Fibroblast of lung (primary cell): Measurements from ENCODE around the gene AMPD2. TPM values are rescaled to one million over a fixed set of nuclear protein-coding genes. Genes with fewer than 3 reads are reported as not detected.

Experiments
- DNase-seq, 2 donors: peaks; one replicate each; pipeline versions ENCODE4 v3.0.0 to v3.0.0-alpha.2; 2010; ENCODE audit warnings: low read depth in 2 of 2
- H2AFZ ChIP-seq: 2 replicates; pipeline ENCODE4 v1.5.1; 2012; ENCODE audit warnings: low read length, control low read depth, inconsistent platforms
- H3K27ac ChIP-seq: 2 replicates; pipeline ENCODE4 v1.5.1; 2011; ENCODE audit warnings: low read length, control low read depth; ENCODE audit not compliant: insufficient read depth
- H3K27me3 ChIP-seq: 2 replicates; pipeline ENCODE4 v1.5.1; 2011; ENCODE audit warnings: mild to moderate bottlenecking, low read length; ENCODE audit not compliant: control insufficient read depth, insufficient read depth
- H3K36me3 ChIP-seq: 2 replicates; pipeline ENCODE4 v1.5.1; 2011; ENCODE audit warnings: low read length; ENCODE audit not compliant: control insufficient read depth, insufficient read depth
- H3K4me1 ChIP-seq: 2 replicates; pipeline ENCODE4 v1.5.1; 2011; ENCODE audit warnings: low read length; ENCODE audit not compliant: control insufficient read depth, insufficient read depth; ENCODE audit errors: extremely low read depth
- H3K4me2 ChIP-seq: 2 replicates; pipeline ENCODE4 v1.5.1; 2011; ENCODE audit warnings: low read length, control low read depth; ENCODE audit not compliant: insufficient read depth; ENCODE audit errors: extremely low read depth
- H3K4me3 ChIP-seq, 4 experiments: fragments of 200-600 bp in 1 of 4; sonication (generic) in 1 of 4; replicated peaks in 1 of 4; 2 replicates each; pipeline ENCODE4 v1.5.1; 2011 to 2016; ENCODE audit warnings: low read length in 4 of 4, low read depth in 3 of 4, mild to moderate bottlenecking in 3 of 4, control low read depth in 2 of 4, inconsistent platforms in 1 of 4, mixed read lengths in 1 of 4; ENCODE audit not compliant: insufficient read depth in 1 of 4; ENCODE audit errors: control extremely low read depth in 1 of 4
- H3K79me2 ChIP-seq: 2 replicates; pipeline ENCODE4 v1.5.1; 2012; ENCODE audit warnings: mild to moderate bottlenecking, low read length, inconsistent platforms; ENCODE audit not compliant: control insufficient read depth, insufficient read depth
- H3K9ac ChIP-seq: 2 replicates; pipeline ENCODE4 v1.5.1; 2011; ENCODE audit warnings: mild to moderate bottlenecking, low read length, control low read depth; ENCODE audit not compliant: insufficient read depth
- H3K9me3 ChIP-seq: 2 replicates; pipeline ENCODE4 v1.5.1; 2012; ENCODE audit warnings: low read depth, low read length; ENCODE audit not compliant: control insufficient read depth, insufficient read depth
- H4K20me1 ChIP-seq: 2 replicates; pipeline ENCODE4 v1.5.1; 2011; ENCODE audit warnings: low read length; ENCODE audit not compliant: control insufficient read depth, insufficient read depth; ENCODE audit errors: extremely low read depth
- CTCF ChIP-seq, 2 donors: IDR thresholded peaks in 1 of 2; conservative IDR thresholded peaks in 1 of 2; 1 replicate in 1 of 2; 2 replicates in 1 of 2; pipeline ENCODE4 v1.5.1; 2011 to 2012; ENCODE audit warnings: low read length in 2 of 2, control low read depth in 1 of 2, inconsistent platforms in 1 of 2, low read depth in 1 of 2, mild to moderate bottlenecking in 1 of 2
- EZH2 ChIP-seq: IDR thresholded peaks from 2 replicates; pipeline ENCODE4 v1.5.1; 2012; ENCODE audit warnings: low read length, control low read depth, mild to moderate bottlenecking; ENCODE audit errors: missing control alignments
- polyA plus RNA-seq, 2 donors: library from polyadenylated mRNA; depleted of rRNA in 1 of 2; stranded (reverse) in 1 of 2; unstranded in 1 of 2; fragments of >200 nt; gene quantifications; 2 replicates each; pipeline ENCODE4 v1.2.1, GENCODE V29; 2011 to 2012; ENCODE audit warnings: missing spikeins in 1 of 2
- total RNA-seq: library from RNA; depleted of rRNA; stranded (reverse); fragments of >200 nt; gene quantifications from 2 replicates; pipeline ENCODE4 v1.2.1, GENCODE V29; 2014

Gene AMPD2
- total and polyA plus RNA-seq, 2 donors (not counting 1 experiment from before 2014, with no cell fraction given): 23.0 to 51.9 TPM

GRCh38 chr1:109657395-109657794 is 37.8 kb downstream of the AMPD2 start:
- Histone ChIP-seq H3K79me2 (no peaks in the 10 kb centered on the region), H3K4me2 (no peak overlapping the region), H3K27ac (no peak overlapping the region), H3K9ac (no peak overlapping the region), H2AFZ (no peak overlapping the region), H3K4me1 (peaks cover 4% of the 10 kb centered on the region), H3K4me3 (no peak overlapping the region), H3K9me3 (no peaks in the 10 kb centered on the region), H3K27me3 (peaks cover 2% of the 10 kb centered on the region), H3K36me3 (no peaks in the 10 kb centered on the region), H4K20me1 (no peaks in the 10 kb centered on the region)
- no peak for DNase-seq
- no peak for TF ChIP-seq CTCF (conservative IDR thresholded peaks at IDR 0.05 in 1 of 2, IDR thresholded peaks at IDR 0.05 in 1 of 2; ENCODE audit: low read depth in 1 of 2, low read length in 2 of 2)
- no peak for TF ChIP-seq EZH2

- Histone ChIP-seq H3K36me3 (no peaks in the 10 kb centered on the region), H3K9me3 (no peaks in the 10 kb centered on the region), H3K4me3 (no peak overlapping the region), H3K9ac (no peak overlapping the region), H4K20me1 (no peaks in the 10 kb centered on the region), H3K79me2 (no peaks in the 10 kb centered on the region), H3K27ac (no peak overlapping the region), H2AFZ (no peak overlapping the region), H3K4me1 (peaks cover 4% of the 10 kb centered on the region), H3K4me2 (no peak overlapping the region), H3K27me3 (peaks cover 2% of the 10 kb centered on the region)
- no peak for DNase-seq
- TF ChIP-seq EZH2 (no peak), CTCF (conservative IDR thresholded peaks at IDR 0.05 in 1 of 2, IDR thresholded peaks at IDR 0.05 in 1 of 2; ENCODE audit: low read depth in 1 of 2, low read length in 2 of 2) (no peak)
Measured at GRCh38 chr1:109657970-109658369, 38.3 kb downstream of the AMPD2 start.

- H3K4me2 ChIP-seq: no peak overlapping the region
- H2AFZ ChIP-seq: no peak overlapping the region
- no peak for DNase-seq
- H3K36me3 ChIP-seq: no peaks in the 10 kb centered on the region
- peaks cover 2% of the 10 kb centered on the region for H3K27me3 ChIP-seq
- no peak overlapping the region for H3K4me3 ChIP-seq
- no peak overlapping the region for H3K9ac ChIP-seq
- no peak overlapping the region for H3K27ac ChIP-seq
- no peaks in the 10 kb centered on the region for H4K20me1 ChIP-seq
- peaks cover 5% of the 10 kb centered on the region for H3K4me1 ChIP-seq
- H3K79me2 ChIP-seq: no peaks in the 10 kb centered on the region
- no peak for TF ChIP-seq CTCF (conservative IDR thresholded peaks at IDR 0.05 in 1 of 2, IDR thresholded peaks at IDR 0.05 in 1 of 2; ENCODE audit: low read depth in 1 of 2, low read length in 2 of 2)
- TF ChIP-seq EZH2: no peak
- H3K9me3 ChIP-seq: no peaks in the 10 kb centered on the region
Measured at GRCh38 chr1:109658533-109659042, 39.0 kb downstream of the AMPD2 start.
